Ishikawa (cell line): Measurements from ENCODE around the gene TUB.

Source experiments
- CEBPB ChIP-seq: IDR thresholded peaks from 2 replicates; pipeline ENCODE4 v1.6.1; 2012
- CREB1 ChIP-seq: IDR thresholded peaks from 2 replicates; pipeline ENCODE4 v1.6.1; 2012; ENCODE audit warnings: low read depth
- EGR1 ChIP-seq: IDR thresholded peaks from 2 replicates; pipeline ENCODE4 v1.6.1; 2012
- EP300 ChIP-seq: IDR thresholded peaks from 2 replicates; pipeline ENCODE4 v1.6.1; 2012; ENCODE audit warnings: borderline replicate concordance
- FOXM1 ChIP-seq: IDR thresholded peaks from 2 replicates; pipeline ENCODE4 v1.6.1; 2012; ENCODE audit warnings: low read depth, borderline replicate concordance
- NFIC ChIP-seq: IDR thresholded peaks from 2 replicates; pipeline ENCODE4 v1.6.1; 2012
- RAD21 ChIP-seq: IDR thresholded peaks from 2 replicates; pipeline ENCODE4 v1.6.1; 2012; ENCODE audit warnings: low read depth
- TEAD4 ChIP-seq: IDR thresholded peaks from 2 replicates; pipeline ENCODE4 v1.6.1; 2012
- YY1 ChIP-seq: IDR thresholded peaks from 2 replicates; pipeline ENCODE4 v1.6.1; 2012; ENCODE audit warnings: low read depth
- TF ChIP-seq, protein P1 (sequence below): IDR thresholded peaks from 2 replicates; pipeline ENCODE4 v1.6.1; 2012
- TF ChIP-seq, protein P2 (sequence below): IDR thresholded peaks from 2 replicates; pipeline ENCODE4 v1.6.1; 2012
- TF ChIP-seq, protein P3 (sequence below): IDR thresholded peaks from 2 replicates; pipeline ENCODE4 v1.6.1; 2012; ENCODE audit warnings: low read depth, mild to moderate bottlenecking

DNA sequence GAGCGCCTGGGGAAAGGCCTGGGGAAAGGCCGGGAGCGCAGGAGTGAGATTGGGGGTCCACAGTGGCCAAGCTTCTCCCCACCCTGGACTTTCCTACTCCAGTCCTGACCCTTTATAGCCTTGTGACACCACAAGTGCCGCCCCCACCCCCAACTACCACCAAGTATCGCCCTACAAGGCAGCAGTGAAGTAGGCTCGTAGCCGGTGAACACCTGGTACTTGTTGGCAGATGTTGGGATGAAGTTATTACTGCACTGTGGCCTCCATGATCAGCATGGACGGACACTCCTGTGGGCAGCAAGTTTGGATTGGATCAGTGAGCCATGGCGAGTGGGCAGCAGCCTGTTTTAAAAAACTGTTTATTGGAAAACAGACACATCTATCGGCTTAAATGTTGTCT is 48.9 kb upstream of the TUB start:
- TF ChIP-seq RAD21 (no peak), FOXM1 (no peak), CREB1 (no peak), TEAD4 (no peak), EGR1 (no peak), EP300 (no peak), CEBPB (no peak), YY1 (no peak), NFIC (no peak)
- TF ChIP-seq, protein P1, sequence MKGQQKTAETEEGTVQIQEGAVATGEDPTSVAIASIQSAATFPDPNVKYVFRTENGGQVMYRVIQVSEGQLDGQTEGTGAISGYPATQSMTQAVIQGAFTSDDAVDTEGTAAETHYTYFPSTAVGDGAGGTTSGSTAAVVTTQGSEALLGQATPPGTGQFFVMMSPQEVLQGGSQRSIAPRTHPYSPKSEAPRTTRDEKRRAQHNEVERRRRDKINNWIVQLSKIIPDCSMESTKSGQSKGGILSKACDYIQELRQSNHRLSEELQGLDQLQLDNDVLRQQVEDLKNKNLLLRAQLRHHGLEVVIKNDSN: no peak
- TF ChIP-seq, protein P2, sequence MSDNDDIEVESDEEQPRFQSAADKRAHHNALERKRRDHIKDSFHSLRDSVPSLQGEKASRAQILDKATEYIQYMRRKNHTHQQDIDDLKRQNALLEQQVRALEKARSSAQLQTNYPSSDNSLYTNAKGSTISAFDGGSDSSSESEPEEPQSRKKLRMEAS: no peak
- TF ChIP-seq, protein P3, sequence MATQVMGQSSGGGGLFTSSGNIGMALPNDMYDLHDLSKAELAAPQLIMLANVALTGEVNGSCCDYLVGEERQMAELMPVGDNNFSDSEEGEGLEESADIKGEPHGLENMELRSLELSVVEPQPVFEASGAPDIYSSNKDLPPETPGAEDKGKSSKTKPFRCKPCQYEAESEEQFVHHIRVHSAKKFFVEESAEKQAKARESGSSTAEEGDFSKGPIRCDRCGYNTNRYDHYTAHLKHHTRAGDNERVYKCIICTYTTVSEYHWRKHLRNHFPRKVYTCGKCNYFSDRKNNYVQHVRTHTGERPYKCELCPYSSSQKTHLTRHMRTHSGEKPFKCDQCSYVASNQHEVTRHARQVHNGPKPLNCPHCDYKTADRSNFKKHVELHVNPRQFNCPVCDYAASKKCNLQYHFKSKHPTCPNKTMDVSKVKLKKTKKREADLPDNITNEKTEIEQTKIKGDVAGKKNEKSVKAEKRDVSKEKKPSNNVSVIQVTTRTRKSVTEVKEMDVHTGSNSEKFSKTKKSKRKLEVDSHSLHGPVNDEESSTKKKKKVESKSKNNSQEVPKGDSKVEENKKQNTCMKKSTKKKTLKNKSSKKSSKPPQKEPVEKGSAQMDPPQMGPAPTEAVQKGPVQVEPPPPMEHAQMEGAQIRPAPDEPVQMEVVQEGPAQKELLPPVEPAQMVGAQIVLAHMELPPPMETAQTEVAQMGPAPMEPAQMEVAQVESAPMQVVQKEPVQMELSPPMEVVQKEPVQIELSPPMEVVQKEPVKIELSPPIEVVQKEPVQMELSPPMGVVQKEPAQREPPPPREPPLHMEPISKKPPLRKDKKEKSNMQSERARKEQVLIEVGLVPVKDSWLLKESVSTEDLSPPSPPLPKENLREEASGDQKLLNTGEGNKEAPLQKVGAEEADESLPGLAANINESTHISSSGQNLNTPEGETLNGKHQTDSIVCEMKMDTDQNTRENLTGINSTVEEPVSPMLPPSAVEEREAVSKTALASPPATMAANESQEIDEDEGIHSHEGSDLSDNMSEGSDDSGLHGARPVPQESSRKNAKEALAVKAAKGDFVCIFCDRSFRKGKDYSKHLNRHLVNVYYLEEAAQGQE: no peak
